H1 (cell line): Measurements from ENCODE around the gene CHMP5. TPM values are rescaled to one million over a fixed set of nuclear protein-coding genes. Genes with fewer than 3 reads are reported as not detected.

Experiments used
- CEBPB ChIP-seq: IDR thresholded peaks from 2 replicates; pipeline ENCODE4 v1.6.1; 2012; ENCODE audit warnings: low read depth, low read length
- EZH2 ChIP-seq: fragments of 200-600 bp; sonication (generic); IDR thresholded peaks from 2 replicates; pipeline ENCODE4 v1.7.1; 2012; ENCODE audit warnings: low read depth, mild to moderate bottlenecking, moderate library complexity, low read length, inconsistent platforms; ENCODE audit not compliant: severe bottlenecking
- FOSL1 ChIP-seq: IDR thresholded peaks from 2 replicates; pipeline ENCODE4 v1.6.1; 2011; ENCODE audit warnings: mild to moderate bottlenecking, low read depth, low read length, moderate library complexity; ENCODE audit not compliant: insufficient read depth
- MAFK ChIP-seq: IDR thresholded peaks from 2 replicates; pipeline ENCODE4 v1.6.1; 2012; ENCODE audit warnings: low read depth, mild to moderate bottlenecking, improper control_type of control experiment, low read length
- NANOG ChIP-seq: IDR thresholded peaks from 2 replicates; pipeline ENCODE4 v1.6.1; 2011; ENCODE audit warnings: low read length, low read depth, mild to moderate bottlenecking, inconsistent platforms; ENCODE audit not compliant: insufficient read depth, poor library complexity, severe bottlenecking
- POLR2A ChIP-seq, 2 experiments: IDR thresholded peaks; 1 replicate in 1 of 2; 2 replicates in 1 of 2; pipeline ENCODE4 v1.6.1; 2011; ENCODE audit warnings: low read depth in 2 of 2, low read length in 2 of 2, mild to moderate bottlenecking in 2 of 2; ENCODE audit errors: control extremely low read depth in 1 of 2
- SIRT6 ChIP-seq: IDR thresholded peaks from one replicate; pipeline ENCODE4 v1.7.1; 2012; ENCODE audit warnings: low read length, inconsistent platforms
- TAF1 ChIP-seq: IDR thresholded peaks from 2 replicates; pipeline ENCODE4 v1.6.1; 2011; ENCODE audit warnings: mild to moderate bottlenecking, low read depth, low read length
- polyA plus RNA-seq, 7 experiments: library from polyadenylated mRNA; depleted of rRNA in 3 of 7; stranded (reverse) in 5 of 7; unstranded in 2 of 7; fragments of >200 nt in 5 of 7; fragments of 200-250 nt in 2 of 7; gene quantifications; 1 replicate in 5 of 7; 2 replicates in 1 of 7; 4 replicates in 1 of 7; pipeline versions ENCODE4 v1.2.1 to v1.2.3, GENCODE V29; 2011 to 2013; ENCODE audit warnings: missing spikeins in 2 of 7, mixed read lengths in 2 of 7
- total RNA-seq: library from RNA; stranded (reverse); fragmentation: NEBNext Ultra II Directional; extraction: Animal tissue kit (Norgen Biotek cat#: 25700); gene quantifications from 2 replicates; pipeline ENCODE4 v1.2.1, GENCODE V29; 2021
- TF ChIP-seq, protein P1 (sequence below): fragments of 300-600 bp; sonication (generic); IDR thresholded peaks from 2 replicates; pipeline ENCODE4 v1.7.1; 2012; ENCODE audit warnings: low read length, moderate library complexity, mild to moderate bottlenecking, inconsistent platforms; ENCODE audit not compliant: insufficient replicate concordance
- TF ChIP-seq, protein P2 (sequence below): IDR thresholded peaks from 2 replicates; pipeline ENCODE4 v1.6.1; 2012; ENCODE audit warnings: inconsistent platforms

The CHMP5 gene
- total and polyA plus RNA-seq, 2 of the 8 experiments (the other 6 are each of a cell fraction or from before 2014, with no cell fraction given) = 25.0 to 47.3 TPM

DNA sequence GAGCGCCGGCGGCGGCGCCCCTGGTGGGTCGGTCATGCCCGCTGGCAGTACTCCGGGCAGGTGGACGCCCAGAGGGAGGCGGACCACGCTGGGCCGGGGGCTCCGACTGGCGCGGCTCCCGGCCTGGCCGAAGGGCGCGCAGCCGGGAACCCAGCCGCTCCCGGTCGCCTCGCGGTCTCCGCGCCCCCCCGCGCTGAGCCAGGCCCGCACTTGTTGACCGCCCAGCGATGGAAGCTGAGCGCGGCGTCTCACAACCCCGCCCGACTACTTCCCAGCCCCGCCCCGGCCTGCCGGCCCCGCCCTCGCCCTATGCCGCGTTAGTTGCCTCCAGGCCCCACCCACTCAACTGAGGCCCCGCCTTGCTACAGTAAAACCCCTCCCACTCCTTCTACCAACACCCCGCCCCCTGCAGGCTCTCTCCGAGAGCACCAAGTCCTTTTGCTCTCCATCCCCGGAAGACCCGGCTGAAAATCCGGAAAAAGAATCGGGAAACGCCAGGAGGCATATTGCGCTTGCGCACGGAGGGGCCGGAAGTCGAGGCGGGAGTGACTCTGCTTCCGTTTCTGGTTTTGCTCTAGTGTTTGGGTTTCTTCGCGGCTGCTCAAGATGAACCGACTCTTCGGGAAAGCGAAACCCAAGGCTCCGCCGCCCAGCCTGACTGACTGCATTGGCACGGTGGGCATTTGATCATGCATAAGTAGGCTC, at the start of gene CHMP5, which contains the start of gene BAG1 (continued):
- TF ChIP-seq, protein P1, sequence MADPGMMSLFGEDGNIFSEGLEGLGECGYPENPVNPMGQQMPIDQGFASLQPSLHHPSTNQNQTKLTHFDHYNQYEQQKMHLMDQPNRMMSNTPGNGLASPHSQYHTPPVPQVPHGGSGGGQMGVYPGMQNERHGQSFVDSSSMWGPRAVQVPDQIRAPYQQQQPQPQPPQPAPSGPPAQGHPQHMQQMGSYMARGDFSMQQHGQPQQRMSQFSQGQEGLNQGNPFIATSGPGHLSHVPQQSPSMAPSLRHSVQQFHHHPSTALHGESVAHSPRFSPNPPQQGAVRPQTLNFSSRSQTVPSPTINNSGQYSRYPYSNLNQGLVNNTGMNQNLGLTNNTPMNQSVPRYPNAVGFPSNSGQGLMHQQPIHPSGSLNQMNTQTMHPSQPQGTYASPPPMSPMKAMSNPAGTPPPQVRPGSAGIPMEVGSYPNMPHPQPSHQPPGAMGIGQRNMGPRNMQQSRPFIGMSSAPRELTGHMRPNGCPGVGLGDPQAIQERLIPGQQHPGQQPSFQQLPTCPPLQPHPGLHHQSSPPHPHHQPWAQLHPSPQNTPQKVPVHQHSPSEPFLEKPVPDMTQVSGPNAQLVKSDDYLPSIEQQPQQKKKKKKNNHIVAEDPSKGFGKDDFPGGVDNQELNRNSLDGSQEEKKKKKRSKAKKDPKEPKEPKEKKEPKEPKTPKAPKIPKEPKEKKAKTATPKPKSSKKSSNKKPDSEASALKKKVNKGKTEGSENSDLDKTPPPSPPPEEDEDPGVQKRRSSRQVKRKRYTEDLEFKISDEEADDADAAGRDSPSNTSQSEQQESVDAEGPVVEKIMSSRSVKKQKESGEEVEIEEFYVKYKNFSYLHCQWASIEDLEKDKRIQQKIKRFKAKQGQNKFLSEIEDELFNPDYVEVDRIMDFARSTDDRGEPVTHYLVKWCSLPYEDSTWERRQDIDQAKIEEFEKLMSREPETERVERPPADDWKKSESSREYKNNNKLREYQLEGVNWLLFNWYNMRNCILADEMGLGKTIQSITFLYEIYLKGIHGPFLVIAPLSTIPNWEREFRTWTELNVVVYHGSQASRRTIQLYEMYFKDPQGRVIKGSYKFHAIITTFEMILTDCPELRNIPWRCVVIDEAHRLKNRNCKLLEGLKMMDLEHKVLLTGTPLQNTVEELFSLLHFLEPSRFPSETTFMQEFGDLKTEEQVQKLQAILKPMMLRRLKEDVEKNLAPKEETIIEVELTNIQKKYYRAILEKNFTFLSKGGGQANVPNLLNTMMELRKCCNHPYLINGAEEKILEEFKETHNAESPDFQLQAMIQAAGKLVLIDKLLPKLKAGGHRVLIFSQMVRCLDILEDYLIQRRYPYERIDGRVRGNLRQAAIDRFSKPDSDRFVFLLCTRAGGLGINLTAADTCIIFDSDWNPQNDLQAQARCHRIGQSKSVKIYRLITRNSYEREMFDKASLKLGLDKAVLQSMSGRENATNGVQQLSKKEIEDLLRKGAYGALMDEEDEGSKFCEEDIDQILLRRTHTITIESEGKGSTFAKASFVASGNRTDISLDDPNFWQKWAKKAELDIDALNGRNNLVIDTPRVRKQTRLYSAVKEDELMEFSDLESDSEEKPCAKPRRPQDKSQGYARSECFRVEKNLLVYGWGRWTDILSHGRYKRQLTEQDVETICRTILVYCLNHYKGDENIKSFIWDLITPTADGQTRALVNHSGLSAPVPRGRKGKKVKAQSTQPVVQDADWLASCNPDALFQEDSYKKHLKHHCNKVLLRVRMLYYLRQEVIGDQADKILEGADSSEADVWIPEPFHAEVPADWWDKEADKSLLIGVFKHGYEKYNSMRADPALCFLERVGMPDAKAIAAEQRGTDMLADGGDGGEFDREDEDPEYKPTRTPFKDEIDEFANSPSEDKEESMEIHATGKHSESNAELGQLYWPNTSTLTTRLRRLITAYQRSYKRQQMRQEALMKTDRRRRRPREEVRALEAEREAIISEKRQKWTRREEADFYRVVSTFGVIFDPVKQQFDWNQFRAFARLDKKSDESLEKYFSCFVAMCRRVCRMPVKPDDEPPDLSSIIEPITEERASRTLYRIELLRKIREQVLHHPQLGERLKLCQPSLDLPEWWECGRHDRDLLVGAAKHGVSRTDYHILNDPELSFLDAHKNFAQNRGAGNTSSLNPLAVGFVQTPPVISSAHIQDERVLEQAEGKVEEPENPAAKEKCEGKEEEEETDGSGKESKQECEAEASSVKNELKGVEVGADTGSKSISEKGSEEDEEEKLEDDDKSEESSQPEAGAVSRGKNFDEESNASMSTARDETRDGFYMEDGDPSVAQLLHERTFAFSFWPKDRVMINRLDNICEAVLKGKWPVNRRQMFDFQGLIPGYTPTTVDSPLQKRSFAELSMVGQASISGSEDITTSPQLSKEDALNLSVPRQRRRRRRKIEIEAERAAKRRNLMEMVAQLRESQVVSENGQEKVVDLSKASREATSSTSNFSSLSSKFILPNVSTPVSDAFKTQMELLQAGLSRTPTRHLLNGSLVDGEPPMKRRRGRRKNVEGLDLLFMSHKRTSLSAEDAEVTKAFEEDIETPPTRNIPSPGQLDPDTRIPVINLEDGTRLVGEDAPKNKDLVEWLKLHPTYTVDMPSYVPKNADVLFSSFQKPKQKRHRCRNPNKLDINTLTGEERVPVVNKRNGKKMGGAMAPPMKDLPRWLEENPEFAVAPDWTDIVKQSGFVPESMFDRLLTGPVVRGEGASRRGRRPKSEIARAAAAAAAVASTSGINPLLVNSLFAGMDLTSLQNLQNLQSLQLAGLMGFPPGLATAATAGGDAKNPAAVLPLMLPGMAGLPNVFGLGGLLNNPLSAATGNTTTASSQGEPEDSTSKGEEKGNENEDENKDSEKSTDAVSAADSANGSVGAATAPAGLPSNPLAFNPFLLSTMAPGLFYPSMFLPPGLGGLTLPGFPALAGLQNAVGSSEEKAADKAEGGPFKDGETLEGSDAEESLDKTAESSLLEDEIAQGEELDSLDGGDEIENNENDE = no peak
- peak in 1 of 2 experiments; percentile 66; a peak in 1 of 3 replicates for TF ChIP-seq POLR2A (IDR thresholded peaks at IDR 0.05; ENCODE audit: control extremely low read depth in 1 of 2, low read depth in 2 of 2, low read length in 2 of 2)
- TF ChIP-seq, protein P2, sequence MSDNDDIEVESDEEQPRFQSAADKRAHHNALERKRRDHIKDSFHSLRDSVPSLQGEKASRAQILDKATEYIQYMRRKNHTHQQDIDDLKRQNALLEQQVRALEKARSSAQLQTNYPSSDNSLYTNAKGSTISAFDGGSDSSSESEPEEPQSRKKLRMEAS = peak; percentile 26; the same call in 1 of the 2 replicates
- no peak for TF ChIP-seq FOSL1
- TF ChIP-seq MAFK = no peak
- TF ChIP-seq CEBPB = no peak
- 0 out of 2 replicates have a peak, but pooled peaks have one; percentile 54 for TF ChIP-seq TAF1
- TF ChIP-seq SIRT6 = no peak
- no peak for TF ChIP-seq EZH2
- peak; percentile 20 for TF ChIP-seq NANOG
